Measurements from ENCODE around the gene STS.

STS gene

GRCh38 chrX:7139202-7140081 lies 8.1 kb upstream of the STS start:
- no peak for DNase-seq (ENCODE audit: low read depth in 3 of 3, low spot score in 1 of 3)

GRCh38 chrX:7143076-7143475 lies 4.4 kb upstream of the STS start:
- no peak for DNase-seq (ENCODE audit: low read depth in 3 of 3, low spot score in 1 of 3)

- DNase-seq (ENCODE audit: low read depth in 3 of 3, low spot score in 1 of 3), result no peak
These were observed 3.5 kb upstream of the STS start for GRCh38 chrX:7143941-7144525.

- no peak for DNase-seq (ENCODE audit: low read depth in 3 of 3, low spot score in 1 of 3)
These were observed 2.1 kb upstream of the STS start for GRCh38 chrX:7145454-7145853.

GRCh38 chrX:7146020-7146702 lies 1.4 kb upstream of the STS start:
- DNase-seq (ENCODE audit: low read depth in 3 of 3, low spot score in 1 of 3), result no peak

- no peak for DNase-seq (ENCODE audit: low read depth in 3 of 3, low spot score in 1 of 3)
These were observed 654 bp upstream of the STS start for GRCh38 chrX:7146703-7147412.

GRCh38 chrX:7147978-7148854 lies 704 bp downstream of the STS start, which contains the start of gene PUDP:
Gene PUDP, minus strand, starts transcription at chrX:7148153. Its CDS starts 40 bp downstream, at chrX:7148113.
- peak; percentile 57 to 87 (median 67) for DNase-seq (ENCODE audit: low read depth in 3 of 3, low spot score in 1 of 3)

- DNase-seq (ENCODE audit: low read depth in 3 of 3, low spot score in 1 of 3), result no peak
These were observed 1.9 kb downstream of the STS start for GRCh38 chrX:7149411-7149810.

GRCh38 chrX:7153231-7153630 lies 5.7 kb downstream of the STS start:
- no peak for DNase-seq (ENCODE audit: low read depth in 3 of 3, low spot score in 1 of 3)

GRCh38 chrX:7154041-7154597 lies 6.6 kb downstream of the STS start:
- DNase-seq (ENCODE audit: low read depth in 3 of 3, low spot score in 1 of 3), result no peak

- no peak for DNase-seq (ENCODE audit: low read depth in 3 of 3, low spot score in 1 of 3)
These were observed 7.7 kb downstream of the STS start for GRCh38 chrX:7155163-7155562.

- no peak for DNase-seq (ENCODE audit: low read depth in 3 of 3, low spot score in 1 of 3)
These were observed 9.4 kb downstream of the STS start for GRCh38 chrX:7156879-7157278.

- DNase-seq (ENCODE audit: low read depth in 3 of 3, low spot score in 1 of 3), result no peak
These were observed 11.0 kb downstream of the STS start for GRCh38 chrX:7158468-7158990.

GRCh38 chrX:7159149-7159861 lies 11.8 kb downstream of the STS start:
- DNase-seq (ENCODE audit: low read depth in 3 of 3, low spot score in 1 of 3), result no peak

- no peak for DNase-seq (ENCODE audit: low read depth in 3 of 3, low spot score in 1 of 3)
These were observed 15.7 kb downstream of the STS start for GRCh38 chrX:7163146-7163677.

GRCh38 chrX:7164174-7164573 lies 16.7 kb downstream of the STS start:
- no peak for DNase-seq (ENCODE audit: low read depth in 3 of 3, low spot score in 1 of 3)

- no peak for DNase-seq (ENCODE audit: low read depth in 3 of 3, low spot score in 1 of 3)
These were observed 20.9 kb downstream of the STS start for GRCh38 chrX:7168371-7168770.

GRCh38 chrX:7169627-7170026 lies 22.1 kb downstream of the STS start:
- no peak for DNase-seq (ENCODE audit: low read depth in 3 of 3, low spot score in 1 of 3)

GRCh38 chrX:7170898-7171297 lies 23.4 kb downstream of the STS start:
- peak in 1 of 3 donors; percentile 3 for DNase-seq (ENCODE audit: low read depth in 3 of 3, low spot score in 1 of 3)

All from stimulated activated CD4-positive, alpha-beta T cell treated with anti-CD3 and anti-CD28 coated beads, TNF-alpha, amount 100 ng/mL, for 1 hour (primary cell).